ENCODE measurements around the gene ZSCAN22. TPM values are rescaled to one million over a fixed set of nuclear protein-coding genes. Genes with fewer than 3 reads are reported as not detected.

ZSCAN22 gene
- total RNA-seq, 2 experiments from 2014 or later: 2.6 to 2.9 TPM

DNA sequence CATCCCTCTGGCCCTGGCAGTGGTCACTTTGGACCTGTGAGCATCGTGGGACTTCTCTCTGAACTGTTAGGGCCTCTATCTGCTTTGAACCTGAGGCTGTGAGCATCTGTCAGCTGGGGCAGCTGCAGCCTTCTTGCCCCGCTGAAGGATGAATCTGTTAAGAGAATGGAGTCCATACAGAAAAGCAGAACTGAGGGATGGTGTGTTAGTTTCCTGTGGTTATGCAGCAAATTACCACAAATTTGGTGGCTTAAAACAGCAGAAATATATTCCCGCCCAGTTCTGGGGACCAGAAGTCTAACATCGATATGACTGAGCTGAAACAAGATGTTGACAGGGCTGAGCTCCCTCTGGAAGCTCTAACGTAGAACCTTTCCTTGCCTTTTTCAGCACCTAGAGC is 37.4 kb downstream of the ZSCAN22 start:
- Mint-ChIP-seq H3K27ac (no peak overlapping the region), H3K36me3 (ENCODE audit: low read depth) (no peaks in the 10 kb centered on the region), H3K27me3 (no peaks in the 10 kb centered on the region), H3K4me1 (ENCODE audit: low read depth) (peaks cover 11% of the 10 kb centered on the region), H3K9me3 (no peaks in the 10 kb centered on the region), H3K4me3 (no peak overlapping the region)
- intact Hi-C loops (cut with micrococcal nuclease): no loop called here
- ChIA-PET POLR2A (interaction anchor here (1.1 to 3.9 kb wide), 4 partner anchors 10 to 32 kb away, joined by 4 to 30 read pairs (median 10); no protein-coding TSS in a partner anchor), CTCF (interaction anchor here (1.0 to 2.3 kb wide), 2 partner anchors 58 to 155 kb away, joined by 3 to 13 read pairs; partner anchors contain the start of gene ZBTB45)
- DNase-seq (no peak), ATAC-seq (no peak)
- TF ChIP-seq, protein P1, sequence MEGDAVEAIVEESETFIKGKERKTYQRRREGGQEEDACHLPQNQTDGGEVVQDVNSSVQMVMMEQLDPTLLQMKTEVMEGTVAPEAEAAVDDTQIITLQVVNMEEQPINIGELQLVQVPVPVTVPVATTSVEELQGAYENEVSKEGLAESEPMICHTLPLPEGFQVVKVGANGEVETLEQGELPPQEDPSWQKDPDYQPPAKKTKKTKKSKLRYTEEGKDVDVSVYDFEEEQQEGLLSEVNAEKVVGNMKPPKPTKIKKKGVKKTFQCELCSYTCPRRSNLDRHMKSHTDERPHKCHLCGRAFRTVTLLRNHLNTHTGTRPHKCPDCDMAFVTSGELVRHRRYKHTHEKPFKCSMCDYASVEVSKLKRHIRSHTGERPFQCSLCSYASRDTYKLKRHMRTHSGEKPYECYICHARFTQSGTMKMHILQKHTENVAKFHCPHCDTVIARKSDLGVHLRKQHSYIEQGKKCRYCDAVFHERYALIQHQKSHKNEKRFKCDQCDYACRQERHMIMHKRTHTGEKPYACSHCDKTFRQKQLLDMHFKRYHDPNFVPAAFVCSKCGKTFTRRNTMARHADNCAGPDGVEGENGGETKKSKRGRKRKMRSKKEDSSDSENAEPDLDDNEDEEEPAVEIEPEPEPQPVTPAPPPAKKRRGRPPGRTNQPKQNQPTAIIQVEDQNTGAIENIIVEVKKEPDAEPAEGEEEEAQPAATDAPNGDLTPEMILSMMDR (IDR thresholded peaks at IDR 0.05): no peak

DNA sequence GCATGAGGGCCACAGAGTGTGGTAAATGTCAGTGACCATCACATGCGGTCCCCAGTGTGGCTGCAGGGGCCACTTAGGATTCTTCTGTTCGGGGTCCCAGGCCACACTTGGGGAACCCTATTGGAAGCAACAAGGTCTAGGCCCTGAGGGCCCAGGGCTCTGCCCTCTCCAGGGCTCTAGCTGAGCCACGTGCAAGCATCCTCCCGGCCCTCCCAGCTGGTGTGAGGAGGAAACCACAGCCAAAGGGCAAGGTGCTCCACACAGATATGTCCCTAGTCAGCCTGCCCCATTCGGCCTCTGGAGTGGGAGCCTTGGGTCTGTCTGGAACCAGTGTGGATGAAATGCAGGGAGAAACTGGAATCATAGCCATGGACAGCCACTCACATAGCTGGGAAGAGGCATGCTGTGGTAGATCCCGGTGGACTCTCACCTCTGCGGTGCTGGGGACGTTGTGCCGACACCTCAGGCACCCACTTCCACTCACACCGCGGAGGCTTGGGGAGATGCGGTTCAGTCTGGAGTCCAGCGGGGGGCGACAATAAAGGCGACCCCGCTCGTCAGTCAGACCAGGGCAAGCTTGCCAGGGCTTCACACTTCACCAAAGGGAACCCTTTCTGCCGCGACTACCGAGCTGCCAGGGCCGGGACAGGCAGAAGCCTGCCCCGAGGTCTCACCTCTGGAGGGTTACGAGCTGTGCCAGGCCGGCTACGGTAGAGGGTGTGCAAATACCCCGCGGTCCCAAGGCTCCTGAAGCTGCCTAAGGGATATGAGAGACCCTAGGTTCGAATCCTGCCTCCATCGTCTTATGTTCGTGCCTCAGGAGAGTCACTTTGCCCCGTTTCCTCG is 40.0 kb downstream of the ZSCAN22 start:
- no peaks in the 10 kb centered on the region for H3K36me3 Mint-ChIP-seq (ENCODE audit: low read depth)
- ChIA-PET CTCF (no interaction called here), POLR2A (interaction anchor here (0.7 to 1.1 kb wide), 3 partner anchors 13 to 31 kb away, joined by 3 to 4 read pairs (median 3); no protein-coding TSS in a partner anchor)
- intact Hi-C loops (cut with micrococcal nuclease): no loop called here
- peaks cover 2% of the 10 kb centered on the region for H3K4me1 Mint-ChIP-seq (ENCODE audit: low read depth)
- TF ChIP-seq, protein P1 (IDR thresholded peaks at IDR 0.05): no peak
- DNase-seq (no peak), ATAC-seq (no peak)
- H3K27me3 Mint-ChIP-seq: no peaks in the 10 kb centered on the region
- H3K4me3 Mint-ChIP-seq: no peak overlapping the region
- no peaks in the 10 kb centered on the region for H3K9me3 Mint-ChIP-seq
- H3K27ac Mint-ChIP-seq: no peak overlapping the region

DNA sequence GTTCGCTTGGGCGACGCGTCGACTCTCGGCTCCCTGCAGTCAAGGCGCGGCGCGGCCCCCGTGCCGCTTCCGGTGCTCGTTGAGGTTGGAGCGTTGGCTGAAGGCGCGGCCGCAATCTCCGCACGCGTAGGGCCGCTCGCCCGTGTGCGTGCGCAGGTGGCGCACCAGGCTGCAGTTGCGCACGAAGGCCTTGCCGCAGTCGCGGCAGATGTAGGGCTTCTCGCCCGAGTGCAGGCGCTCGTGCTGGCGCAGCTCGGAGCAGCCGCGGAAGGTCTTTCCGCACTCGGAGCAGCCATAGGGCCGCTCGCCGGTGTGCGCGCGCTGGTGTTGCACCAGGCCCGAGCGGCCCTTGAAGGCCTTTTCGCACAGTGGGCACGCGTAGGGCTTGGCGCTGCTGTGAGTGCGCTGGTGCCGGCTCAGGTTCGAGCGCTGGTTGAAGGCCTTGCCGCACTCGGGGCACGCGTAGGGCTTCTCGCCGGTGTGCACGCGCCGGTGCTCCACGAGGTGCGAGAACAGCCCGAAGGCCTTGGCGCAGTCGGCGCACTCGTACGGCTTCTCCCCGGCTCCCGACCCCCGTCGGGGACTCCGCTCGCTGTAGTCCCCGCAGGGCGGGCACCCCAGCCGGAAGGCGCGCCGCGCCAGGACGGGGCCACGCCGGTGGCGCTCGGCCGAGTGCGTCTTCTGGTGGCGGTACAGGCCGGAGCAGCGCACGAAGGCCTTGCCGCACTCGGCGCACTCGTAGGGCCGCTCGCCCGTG is 41.1 kb downstream of the ZSCAN22 start:
- TF ChIP-seq, protein P1 (IDR thresholded peaks at IDR 0.05): no peak
- Mint-ChIP-seq H3K4me1 (ENCODE audit: low read depth) (no peaks in the 10 kb centered on the region), H3K27ac (no peak overlapping the region), H3K36me3 (ENCODE audit: low read depth) (no peaks in the 10 kb centered on the region), H3K9me3 (no peaks in the 10 kb centered on the region), H3K27me3 (no peaks in the 10 kb centered on the region), H3K4me3 (no peak overlapping the region)
- ChIA-PET POLR2A (no interaction called here), CTCF (no interaction called here)
- DNase-seq: no peak
- ATAC-seq: no peak
- intact Hi-C loops (cut with micrococcal nuclease): no loop called here

DNA sequence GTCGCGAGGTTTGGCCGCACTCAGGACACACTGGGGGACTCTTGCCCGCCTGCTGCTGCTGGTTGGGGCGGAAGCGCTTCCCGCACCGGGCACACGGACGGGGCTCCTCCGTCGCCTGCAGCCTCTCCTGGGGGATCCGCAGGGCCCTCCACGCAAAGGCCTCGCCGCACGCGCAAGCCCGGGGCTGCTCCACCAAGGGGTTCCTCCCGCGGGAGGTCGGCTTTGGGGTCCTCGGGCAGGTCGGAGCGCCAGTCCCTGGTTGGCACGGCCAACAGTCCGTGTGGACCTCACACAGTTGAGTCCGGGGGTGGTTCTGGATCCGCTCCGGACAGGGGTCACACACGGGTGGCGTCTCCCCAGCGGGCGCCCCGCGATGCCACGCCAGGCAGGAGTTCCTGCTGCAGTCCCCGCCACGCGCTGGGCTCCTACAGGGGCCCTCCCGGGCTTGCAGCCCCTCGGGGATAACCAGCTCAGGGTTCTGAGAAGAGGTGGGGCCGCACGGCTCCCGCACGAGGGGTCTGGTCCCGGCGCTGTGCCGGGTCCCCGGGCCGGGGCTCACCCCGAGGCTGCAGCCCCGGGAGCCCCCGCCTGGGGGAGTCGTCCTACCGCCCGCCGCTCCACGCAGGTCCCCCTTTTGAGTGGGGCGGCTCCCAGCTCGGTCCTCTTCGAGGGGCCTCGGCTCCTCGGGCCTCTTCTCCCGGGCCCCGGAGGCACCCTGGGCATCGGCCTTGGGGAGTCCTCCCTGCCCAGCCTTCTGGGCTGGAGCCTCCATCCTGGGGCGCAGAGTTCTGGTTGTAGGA is 42.0 kb downstream of the ZSCAN22 start:
- H3K4me3 Mint-ChIP-seq: no peak overlapping the region
- ChIA-PET CTCF (interaction anchor here (1.6 kb wide), 1 partner anchor 152 kb away, joined by 3 read pairs; no protein-coding TSS in a partner anchor), POLR2A (no interaction called here)
- no peaks in the 10 kb centered on the region for H3K9me3 Mint-ChIP-seq
- no peaks in the 10 kb centered on the region for H3K27me3 Mint-ChIP-seq
- ATAC-seq (no peak), DNase-seq (no peak)
- no peaks in the 10 kb centered on the region for H3K36me3 Mint-ChIP-seq (ENCODE audit: low read depth)
- TF ChIP-seq, protein P1 (IDR thresholded peaks at IDR 0.05): no peak
- intact Hi-C loops (cut with micrococcal nuclease): no loop called here
- H3K4me1 Mint-ChIP-seq (ENCODE audit: low read depth): no peaks in the 10 kb centered on the region
- H3K27ac Mint-ChIP-seq: no peak overlapping the region

All from activated CD8-positive, alpha-beta T cell treated with anti-CD3 and anti-CD28 coated beads for 36 hours (primary cell).